GM19397 (cell line): ENCODE measurements around the gene FCHO2.

Experiments
- ATAC-seq: cut with Tn5 transposase; IDR thresholded peaks from one replicate; pipeline ENCODE4 v1.9.1; 2021; ENCODE audit warnings: mild to moderate bottlenecking, moderate library complexity; ENCODE audit not compliant: unreplicated experiment

Gene FCHO2

DNA sequence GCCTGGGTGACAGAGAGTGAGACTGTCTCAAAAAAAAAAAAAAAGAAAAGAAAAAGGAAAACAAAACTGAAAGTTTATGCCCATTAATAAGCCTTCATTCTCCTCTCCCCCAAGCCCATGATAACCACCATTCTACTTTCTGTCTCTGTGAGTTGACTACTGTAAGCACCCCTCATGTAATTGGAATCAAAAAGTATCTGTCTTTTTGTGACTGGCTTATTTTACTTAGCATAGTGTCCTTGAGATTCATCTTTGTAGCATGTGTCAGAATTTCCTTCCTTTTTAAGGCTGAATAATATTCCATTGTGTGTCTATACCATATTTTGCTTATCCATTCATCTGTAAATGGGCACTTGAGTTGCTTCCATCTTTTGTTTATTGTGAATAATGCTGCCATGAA, 150.5 kb downstream of the FCHO2 start:
- ATAC-seq = no peak

DNA sequence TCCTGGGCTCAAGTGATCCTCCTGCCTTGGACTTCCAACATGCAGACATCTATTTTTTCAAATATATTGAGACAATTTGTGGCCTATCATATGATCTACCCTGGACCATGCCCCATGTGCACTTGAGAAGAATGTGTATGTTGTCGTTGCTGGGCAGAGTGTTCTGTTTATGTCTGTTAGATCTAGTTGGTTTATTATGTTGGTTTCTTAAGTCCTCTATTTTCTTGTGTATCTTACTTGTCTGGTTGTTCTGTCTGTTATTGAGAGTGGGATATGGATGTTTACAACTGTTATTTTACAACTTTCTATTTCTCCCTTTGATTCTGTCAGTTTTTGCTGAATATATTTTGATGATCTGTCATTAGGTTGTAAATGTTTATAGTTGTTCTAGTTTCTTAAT, 154.3 kb downstream of the FCHO2 start:
- no peak for ATAC-seq

DNA sequence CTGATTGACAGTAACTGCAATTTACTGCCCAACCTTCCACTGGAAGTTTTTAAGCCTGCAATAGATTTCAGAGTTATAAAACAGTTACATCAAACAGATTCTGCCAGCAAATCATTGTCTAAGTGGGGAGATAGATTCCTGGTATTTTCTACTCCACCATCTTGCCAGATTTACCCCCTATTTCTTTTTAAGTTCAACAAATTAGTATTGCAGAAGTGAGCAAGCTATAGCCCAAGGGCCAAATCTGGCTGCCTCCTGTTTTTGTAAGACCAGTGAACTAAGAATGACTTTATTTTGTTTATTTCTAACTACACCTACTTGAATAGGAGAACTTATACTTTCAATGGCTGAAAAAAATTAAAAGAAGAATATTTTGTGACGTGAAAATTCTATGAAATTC, 155.7 kb downstream of the FCHO2 start:
- ATAC-seq = no peak

DNA sequence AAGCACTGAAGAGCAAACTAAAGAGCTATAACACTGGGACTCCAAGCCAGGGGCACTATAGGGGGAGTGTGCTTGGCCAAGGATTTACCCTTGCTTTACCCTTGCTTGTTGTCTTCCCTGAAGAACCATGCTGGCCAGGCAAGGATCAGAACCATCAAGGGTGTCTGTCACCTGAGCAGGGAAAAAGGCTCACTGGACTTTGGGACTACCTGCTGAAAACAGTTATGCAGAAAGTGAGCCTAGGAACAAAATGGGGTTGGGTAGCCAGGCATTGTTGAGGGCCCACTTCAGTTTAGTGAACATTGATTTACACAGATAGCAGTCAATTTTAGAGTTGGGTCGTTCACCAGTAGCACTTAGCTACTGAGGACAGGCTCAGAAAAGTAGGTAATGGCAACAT, 156.5 kb downstream of the FCHO2 start:
- no peak for ATAC-seq

DNA sequence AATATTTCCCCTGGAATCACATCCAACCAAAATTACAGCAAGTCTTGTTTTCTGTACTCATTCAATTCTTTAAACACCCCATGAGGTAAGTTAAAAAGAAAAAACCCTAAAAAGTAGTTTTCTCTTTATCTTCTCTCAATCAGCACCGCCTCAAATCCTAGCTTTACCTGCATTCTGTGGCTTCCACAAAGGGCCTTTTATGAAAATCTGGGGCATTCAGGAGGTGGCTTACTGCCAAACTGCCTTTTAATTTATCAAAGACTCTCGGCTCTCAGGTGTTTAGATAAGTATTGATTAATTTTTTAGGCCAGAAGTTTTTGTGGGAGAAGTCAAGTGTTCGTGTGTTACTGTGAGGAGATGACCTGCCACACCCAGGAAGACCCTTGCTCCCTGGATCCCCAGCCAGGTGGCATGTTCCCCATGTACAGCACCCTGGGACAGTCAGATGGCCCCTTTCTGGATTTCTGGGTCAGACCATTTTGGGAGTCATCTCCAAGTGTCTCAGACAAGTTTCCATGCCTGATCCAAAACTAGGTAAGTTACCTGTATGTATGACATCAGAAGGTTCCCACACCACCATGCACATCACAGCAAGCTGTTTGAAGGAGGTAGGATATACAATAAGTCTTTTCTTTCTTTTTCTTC, 158.3 kb downstream of the FCHO2 start:
- ATAC-seq = no peak

DNA sequence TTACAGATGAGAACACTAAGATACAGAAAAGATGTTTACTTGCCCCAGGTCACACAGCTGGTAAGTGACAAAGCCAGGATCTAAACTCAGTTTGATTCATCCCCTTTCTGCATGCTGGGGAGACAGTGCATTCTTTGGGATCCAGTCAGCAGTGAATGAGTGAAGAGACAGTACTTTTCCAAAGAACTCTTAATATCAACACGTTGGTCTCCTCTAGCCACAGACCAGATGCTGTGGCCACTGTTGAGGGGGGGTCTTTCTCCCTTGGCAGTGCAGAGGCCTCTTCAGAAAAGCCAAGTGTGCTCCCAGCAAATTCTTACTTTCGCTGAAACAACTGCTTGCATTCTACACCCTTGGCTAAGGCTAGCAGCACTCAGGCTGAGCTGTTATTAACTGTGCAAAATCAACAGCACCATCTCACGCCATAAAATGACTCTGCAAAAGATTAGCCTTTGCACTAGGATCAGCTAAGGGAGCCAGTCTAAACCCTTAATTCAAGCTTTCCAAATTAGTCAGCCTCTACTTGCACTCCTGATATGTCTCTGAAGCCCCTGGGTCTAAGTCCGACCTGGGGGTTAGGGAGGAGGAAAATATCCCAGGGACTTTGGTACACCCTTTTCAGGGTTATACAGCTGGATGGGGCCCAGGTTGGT, 159.7 kb downstream of the FCHO2 start:
- no peak for ATAC-seq

DNA sequence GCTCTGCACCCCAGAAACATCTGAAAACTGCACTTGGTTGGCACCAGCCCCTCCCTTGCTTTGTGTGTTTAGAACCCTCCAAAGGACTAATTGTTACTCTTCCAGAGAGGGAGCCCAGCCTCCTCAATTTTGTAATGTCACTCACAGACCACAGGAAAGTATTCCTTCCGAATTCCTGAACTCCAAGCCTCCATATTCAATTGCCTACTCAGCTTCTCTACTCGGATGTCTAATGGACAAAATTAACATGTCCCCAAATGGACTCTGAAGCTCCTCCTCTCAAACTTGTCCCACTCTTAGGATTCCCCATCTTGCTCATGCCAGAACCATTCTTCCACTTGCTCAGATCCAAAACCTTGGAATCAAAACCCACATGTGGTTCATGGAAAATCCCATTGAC, 160.7 kb downstream of the FCHO2 start:
- ATAC-seq = no peak

DNA sequence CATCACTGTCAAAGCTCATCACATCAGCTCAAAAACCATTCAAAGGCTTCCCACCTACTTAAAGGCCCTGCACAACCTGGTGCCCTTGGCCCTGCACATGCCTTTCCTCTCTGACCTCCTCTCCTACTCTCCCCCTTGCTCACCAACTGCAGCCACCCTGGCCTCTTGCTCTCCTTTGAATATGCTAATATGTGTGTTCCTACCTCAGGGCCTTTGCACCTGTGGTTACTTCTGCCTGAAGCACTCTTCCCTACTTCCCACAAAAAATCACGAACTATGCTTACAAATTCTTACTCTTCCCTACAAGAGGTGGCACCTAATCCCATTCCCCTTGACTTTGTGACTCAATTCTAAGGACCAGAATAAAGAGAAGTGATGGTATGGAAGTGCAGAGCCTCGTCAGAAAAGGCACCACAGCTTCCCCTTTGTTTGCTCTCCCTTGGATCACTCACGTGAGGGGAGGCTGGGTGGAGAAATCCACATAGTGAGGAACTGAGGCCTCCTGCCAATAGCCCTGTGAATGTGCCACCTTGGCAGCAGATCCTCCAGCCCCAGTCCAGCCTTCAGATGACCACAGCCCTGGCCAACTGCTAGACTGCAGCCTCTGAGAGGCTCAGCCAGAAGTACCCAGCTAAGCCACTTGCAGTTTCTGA, 161.4 kb downstream of the FCHO2 start:
- no peak for ATAC-seq

DNA sequence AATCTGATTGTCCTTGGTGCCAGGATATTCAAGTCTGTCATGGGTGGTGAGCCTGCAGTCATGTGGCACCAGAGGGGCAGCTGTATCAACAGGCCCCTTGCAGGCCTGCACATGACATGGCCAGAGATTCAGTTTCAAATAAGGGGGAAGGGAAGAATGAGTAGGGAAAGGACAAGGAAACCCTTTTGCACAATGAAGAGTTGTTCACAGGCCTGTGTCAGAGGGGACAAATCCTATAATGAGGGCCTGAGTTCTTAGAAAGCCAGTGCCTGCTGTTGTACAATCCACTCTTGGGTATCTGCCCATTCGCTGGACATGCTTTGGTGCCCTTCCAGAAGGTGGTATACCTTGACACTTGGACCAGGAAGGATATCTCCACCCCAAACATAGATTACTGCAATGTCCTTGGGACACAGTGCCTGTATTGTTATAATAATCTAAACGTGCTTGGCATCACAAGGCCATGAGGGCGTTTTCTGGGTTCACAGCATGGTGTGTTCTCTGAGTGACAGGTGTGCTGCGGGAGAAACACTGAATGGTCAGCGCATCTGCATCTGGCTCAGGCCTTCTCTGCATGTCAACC, 162.6 kb downstream of the FCHO2 start:
- ATAC-seq = no peak

DNA sequence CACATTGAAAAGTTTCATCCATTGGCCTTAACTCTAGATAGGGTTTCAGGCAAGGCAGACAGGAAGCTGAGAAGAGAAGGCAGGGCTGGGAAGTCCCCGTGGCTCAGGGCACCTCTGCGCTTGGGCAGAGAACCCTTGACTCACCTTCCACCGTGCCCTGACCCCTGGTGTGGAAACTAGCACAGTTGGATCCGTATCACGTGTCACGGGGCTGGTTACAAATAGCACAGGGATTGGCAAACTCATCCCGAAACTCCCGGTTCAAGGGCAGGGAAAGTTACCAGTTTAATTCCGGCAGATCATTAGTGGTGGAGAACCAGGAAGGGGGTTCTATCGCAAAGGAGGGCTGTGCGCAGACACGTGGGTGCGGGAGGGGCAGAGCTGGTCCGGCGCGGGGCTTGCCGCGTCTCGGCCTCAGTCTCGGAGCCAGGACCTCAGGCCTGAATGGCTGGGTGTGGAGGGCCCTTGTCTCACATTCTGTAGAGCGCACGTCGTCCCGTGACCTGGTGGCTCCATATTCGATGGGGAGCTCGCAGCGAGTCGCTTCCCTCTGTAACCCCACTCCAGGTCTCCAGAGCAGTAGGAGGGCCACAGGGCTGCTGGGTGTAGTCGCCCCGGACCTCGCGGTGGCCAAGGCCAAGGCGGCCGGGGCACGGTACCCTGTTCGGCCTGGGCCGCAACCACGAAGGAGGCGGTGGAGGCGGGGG, 163.8 kb downstream of the FCHO2 start:
- no peak for ATAC-seq

DNA sequence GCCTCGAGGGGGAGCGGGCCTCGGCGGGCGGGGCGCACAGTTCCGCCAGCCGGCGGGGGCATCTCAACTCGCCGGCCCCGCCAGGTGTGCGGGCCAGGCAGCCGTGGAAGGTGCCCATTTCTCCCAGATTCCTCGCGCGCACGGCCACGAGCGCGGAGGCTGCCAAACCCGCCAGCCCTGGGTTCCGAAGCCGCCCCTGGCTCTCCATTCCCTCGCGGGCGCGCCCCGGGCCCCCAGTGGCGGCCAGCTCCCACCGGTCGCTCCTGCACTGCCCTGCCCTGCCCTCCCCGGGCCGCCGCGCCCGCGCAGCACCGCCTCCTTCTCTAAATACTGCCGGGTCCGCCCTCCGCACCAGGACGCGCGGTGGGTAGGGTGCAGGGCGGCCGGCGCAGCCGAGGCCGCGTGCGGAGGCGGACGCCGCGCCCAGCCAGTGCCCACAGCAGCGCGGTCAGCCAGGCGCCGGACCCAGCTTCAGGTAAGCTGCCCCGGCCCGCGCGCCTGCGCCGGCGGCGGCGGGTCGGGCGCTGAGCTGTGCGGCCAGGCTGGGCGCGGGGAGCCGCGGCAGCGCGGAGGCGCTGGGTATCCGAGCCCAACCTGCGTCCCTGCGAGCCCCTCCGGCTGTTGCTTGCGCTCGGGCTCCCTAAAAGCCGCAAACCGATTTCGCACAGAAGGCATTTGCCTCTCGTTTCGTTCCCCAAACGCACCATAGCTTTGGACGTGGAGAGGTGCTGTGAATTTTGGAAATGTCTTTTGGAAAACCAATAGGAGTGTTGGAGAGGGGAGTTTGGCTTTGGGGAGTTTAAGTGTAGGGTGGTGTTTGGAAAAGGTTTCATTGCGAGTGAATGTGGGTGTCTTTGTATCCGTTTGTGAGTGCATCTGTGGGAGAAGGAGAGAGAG, 164.6 kb downstream of the FCHO2 start, which contains the start of gene TMEM171:
Gene TMEM171, plus strand, starts transcription at position 354 of the 897 bp plus-strand sequence. CDS start 2,799 bp downstream, outside the sequence.
- ATAC-seq = no peak

DNA sequence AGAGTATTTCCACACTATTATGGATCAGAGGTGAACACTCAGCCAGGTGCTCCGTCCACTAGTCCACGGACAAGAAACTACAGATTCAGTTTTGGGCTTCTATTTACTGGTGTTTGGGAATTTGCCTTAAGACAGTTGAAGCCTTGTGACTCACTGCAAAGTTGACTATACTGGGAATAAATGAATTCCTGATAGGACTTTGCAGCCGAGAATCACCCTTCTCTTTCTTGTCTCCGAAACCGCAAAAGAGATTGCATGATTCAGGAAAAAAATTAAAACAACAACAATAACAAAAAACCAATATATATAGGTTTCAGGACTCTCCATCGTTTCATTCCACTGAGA, 165.2 kb downstream of the FCHO2 start:
- ATAC-seq = no peak

DNA sequence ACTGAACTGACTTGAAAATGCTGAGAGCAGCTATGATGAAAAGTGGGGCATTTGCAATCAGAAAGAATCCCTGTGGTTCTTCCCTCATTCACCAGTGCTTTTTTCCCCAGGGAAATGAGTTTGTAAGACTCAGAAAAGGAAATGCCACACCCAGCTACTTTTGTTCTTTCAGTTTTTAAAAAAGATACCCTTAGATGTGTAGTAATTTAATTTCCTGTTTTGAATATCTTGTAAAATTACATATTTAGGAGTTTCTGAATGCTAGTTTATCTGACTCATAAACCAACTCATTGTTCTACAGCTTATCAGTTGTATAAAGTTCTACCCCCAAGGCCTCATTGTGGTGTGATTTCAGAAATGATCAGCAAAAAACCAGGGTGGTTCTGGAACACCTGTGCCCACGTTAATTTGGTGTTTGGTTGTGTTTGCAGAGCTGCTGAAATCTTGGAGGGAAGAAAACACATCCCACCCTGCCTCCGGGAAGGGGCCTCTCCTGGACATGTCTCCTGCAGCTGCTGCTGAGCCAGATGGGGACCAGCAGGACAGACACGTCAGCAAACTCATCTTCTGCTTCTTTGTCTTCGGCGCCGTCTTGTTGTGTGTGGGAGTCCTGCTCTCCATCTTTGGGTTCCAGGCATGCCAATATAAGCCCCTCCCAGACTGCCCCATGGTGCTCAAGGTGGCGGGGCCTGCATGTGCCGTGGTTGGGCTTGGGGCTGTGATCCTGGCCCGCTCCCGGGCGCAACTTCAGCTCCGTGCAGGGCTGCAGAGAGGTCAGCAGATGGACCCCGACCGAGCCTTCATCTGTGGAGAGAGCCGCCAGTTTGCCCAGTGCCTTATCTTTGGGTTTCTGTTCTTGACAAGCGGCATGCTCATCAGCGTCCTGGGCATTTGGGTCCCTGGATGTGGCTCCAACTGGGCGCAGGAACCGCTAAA, 167.3 kb downstream of the FCHO2 start:
- no peak for ATAC-seq

DNA sequence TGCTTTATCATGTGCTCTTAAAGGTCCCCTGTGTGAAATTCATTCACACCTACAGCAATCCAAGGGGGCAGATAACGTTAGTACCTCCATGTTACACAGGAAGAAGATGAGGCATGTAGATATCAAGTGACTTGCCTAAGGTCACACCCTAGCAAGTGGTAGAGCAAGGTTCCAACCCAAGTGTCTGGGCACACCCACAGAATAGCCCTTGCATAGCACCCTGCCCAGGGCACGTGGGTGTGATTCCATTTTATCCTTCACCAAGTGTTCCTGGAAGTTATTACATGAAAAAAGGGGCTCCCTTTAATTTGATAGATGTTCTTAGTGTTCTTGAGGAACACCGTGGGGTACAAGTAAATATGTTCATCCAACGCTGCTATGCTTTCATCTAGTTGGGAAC, 169.4 kb downstream of the FCHO2 start:
- no peak for ATAC-seq

DNA sequence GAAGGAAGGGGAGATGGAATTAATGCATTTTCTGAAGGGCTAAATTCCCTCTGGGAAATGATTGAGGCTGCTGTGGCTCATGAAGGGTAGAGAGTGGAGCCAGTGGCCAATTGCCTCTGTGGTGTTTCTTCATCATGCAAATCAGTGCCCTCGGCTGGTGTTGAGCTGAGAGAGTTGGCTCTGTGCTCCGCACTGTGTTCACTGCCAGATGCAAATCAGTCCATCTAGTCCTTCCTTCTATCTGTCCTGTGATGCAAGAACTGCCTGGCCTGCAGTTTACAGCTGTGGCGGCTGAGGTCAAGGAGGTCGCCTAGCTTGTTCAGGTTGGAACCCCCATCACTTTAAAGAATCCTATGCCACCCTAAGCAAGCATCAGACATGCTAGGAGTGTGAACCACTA, 170.5 kb downstream of the FCHO2 start:
- ATAC-seq = no peak

DNA sequence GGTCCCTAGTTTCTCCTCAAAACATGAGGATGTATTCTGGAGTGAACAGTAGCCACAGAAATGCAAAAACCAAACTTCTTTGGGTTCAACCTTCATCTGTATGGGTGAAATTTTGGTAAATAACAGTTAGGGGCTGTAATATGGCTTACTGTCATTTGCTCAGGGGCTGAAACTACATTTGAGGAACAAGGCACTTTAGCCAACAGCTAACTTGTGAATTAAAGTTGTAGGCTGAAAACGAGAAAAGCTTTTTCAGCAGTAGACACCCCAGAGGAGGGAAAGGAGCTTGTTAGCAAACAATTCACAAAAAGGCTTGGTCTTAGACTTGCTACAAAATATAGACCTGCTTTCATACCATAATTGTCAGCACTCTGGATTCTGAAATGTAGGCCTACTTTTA, 171.1 kb downstream of the FCHO2 start:
- ATAC-seq = no peak

DNA sequence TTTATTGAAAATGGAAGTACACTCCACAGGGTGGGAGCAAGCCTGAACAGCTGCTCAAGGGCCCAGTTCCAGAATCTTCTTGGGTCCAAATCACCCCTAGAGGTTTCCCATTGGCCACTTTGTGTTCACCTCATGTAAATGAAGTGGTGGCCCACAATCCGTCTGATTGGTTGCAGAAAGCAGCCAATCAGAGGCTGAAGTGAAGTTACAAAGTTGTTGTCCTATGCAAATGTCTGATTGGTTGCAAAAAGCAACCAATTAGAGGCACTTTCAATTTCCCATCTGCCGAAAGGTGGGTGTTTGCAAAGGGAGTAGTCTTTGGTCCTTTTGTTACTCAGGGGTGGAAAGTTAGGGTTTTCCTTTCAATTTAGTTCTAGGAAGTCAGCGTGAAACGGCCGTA, 173.3 kb downstream of the FCHO2 start:
- no peak for ATAC-seq

DNA sequence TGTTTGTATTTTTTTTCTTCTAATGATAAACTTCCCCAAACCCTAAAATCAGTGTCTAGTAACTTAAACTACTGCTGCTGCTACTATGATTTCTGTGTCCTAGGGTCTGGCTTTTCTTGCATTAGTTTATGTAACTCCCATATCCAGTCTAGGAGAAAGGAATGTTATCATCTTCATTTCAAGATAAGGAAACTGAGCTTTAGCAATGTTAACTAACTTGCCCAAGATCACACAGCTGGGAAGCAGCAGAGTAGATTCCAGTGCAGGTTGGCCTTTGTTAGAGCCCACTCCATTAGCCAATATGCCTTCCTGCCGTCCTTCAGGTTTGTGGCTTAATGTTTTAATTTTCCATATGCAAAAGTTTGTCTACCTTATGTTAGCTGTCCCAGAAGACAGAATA, 175.0 kb downstream of the FCHO2 start:
- no peak for ATAC-seq

DNA sequence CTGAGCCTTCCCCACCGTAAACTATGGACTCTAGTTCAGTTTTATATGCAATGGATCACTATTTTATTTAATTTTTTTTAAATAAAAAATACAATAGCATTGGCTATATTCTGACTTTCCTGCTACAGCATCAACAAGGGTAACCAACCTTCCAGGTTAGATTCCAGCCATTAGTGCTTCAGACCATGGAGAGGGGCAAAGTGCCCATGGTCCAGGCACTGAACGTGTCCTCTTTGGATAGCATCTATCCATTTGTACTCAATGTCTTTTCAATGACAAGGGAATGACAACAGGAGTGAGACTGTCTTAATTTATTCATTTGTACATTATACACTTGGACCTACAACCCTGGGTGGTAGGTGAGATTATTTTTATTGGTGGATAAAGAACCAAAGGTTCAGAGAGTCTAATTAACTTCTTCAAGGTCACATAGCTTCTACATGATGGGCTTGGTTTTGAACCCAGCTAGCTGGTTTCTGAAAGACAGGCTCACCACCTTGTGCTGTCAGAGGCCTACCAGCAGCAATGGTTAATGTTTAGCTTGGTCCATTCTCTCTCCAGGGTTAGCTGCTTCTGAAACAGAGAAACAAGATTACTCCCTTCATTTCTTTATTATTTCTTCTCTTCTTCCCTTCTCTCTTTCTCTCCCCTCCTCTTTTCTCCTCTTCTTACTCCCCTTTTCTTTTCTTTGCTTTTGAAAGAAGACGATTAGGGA, 176.0 kb downstream of the FCHO2 start:
- ATAC-seq = no peak
